NCI-H1417 treated with DMSO at 0.1 percent for 48 hours (cell line): ENCODE measurements around the gene P3H3.
"Not testable (repeated sequence)": the region's sequence is repeated elsewhere in the genome, so short reads cannot be mapped to it uniquely, and the experiment has no call there.

Experiments used
- DNase-seq: peaks from one replicate; lab custom pipeline; 2025; lab: John Stamatoyannopoulos, UW

Gene P3H3

DNA sequence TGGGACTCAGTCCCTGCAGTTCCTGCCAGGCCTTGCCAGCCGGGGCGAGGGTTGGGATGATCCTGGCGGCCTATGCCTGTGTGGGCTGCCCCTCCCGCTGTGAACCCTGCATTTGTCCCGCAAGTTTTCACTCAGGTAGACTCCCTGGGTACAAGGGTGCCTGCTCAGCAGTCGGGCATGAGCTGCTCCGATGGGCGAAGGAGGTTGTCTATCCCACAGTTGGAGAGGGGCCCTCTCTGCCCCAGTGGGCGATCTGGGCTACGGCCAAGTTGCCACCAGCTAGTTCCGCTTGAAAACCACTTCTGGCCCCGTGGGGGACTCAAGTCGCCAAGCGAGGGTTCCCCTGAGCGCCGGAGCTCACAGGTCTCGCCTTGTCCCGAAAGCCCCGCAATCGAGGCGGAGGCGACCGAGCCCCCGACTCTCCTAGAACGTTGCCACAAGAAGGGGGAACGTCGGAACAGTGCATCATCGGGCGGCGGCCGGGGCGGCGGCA lies 38.8 kb downstream of the P3H3 start:
- DNase-seq = no peak

DNA sequence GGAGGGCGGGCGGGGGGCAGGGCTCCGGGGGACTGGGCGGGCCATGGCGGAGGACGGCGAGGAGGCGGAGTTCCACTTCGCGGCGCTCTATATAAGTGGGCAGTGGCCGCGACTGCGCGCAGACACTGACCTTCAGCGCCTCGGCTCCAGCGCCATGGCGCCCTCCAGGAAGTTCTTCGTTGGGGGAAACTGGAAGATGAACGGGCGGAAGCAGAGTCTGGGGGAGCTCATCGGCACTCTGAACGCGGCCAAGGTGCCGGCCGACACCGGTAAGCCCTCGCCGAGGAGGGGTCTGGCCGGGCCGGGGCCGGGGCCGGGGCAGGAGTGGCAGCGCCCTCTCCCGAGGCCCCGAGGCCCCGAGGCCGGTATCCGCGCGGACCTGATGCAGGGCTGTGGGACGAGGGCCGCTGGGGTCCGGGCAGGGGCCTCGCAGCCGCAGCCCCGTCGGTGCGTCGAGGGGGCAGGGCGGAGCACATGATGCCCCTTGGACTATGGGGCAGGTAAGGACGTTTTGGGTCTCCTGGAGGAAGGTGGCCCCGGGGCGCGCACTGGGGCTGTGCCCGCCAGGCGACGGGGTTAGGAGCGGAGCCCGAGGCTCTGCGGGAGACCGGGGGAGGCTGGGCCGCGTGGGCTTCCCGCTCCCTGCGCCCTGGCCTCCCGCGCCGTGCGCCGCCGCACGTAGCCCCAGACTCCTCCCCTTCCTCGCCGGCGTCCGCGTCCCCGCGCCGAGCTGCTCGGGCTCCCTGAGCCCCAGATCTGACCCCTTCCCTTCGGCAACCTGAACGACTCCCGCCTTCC lies 39.4 kb downstream of the P3H3 start, which contains the start of gene TPI1:
TPI1 (plus strand) TSS at position 119 of the 798 bp plus-strand sequence; CDS start at position 155, 36 bp downstream.
- DNase-seq = peak; percentile 55

DNA sequence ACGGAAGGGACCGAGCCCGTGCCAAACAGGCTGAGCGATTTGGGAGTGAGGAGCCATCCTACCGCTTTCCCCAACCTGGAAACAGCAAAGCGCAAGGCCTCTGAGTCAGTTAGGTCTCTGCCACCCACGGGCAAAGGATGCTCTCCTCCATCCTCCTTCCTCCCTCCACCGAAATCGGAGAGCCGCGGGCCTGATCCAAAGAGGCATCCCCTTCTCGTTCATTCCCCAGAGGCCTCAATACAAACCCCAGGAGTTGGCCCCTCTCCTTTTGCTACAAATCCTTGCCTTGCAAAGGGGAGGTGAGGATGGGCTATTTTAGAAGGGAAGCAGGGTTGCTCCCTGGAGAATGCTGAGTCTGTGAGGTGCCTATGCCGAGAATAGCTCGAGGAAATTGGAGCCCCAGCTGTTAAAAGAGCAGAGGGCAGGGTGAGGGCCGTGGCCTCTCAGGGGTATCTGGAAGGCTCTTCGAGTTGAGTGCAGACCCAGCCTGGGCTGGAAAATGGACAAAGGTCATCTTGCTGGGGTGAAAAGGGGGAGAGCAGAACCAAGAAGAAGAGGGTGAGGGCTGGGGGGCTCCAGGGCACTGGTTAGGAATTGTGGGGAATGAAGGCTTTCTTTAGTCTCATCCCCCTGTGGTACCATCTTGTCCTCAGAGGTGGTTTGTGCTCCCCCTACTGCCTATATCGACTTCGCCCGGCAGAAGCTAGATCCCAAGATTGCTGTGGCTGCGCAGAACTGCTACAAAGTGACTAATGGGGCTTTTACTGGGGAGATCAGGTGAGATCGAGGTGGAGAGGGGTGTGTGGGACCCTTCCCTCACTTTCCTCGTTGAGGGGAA lies 40.2 kb downstream of the P3H3 start:
- DNase-seq = no peak

GRCh38 chr12:6869049-6870021 lies 41.1 kb downstream of the P3H3 start:
- DNase-seq = peak; percentile 8

DNA sequence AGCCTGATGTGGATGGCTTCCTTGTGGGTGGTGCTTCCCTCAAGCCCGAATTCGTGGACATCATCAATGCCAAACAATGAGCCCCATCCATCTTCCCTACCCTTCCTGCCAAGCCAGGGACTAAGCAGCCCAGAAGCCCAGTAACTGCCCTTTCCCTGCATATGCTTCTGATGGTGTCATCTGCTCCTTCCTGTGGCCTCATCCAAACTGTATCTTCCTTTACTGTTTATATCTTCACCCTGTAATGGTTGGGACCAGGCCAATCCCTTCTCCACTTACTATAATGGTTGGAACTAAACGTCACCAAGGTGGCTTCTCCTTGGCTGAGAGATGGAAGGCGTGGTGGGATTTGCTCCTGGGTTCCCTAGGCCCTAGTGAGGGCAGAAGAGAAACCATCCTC lies 42.1 kb downstream of the P3H3 start:
- not testable (repeated sequence) for DNase-seq

DNA sequence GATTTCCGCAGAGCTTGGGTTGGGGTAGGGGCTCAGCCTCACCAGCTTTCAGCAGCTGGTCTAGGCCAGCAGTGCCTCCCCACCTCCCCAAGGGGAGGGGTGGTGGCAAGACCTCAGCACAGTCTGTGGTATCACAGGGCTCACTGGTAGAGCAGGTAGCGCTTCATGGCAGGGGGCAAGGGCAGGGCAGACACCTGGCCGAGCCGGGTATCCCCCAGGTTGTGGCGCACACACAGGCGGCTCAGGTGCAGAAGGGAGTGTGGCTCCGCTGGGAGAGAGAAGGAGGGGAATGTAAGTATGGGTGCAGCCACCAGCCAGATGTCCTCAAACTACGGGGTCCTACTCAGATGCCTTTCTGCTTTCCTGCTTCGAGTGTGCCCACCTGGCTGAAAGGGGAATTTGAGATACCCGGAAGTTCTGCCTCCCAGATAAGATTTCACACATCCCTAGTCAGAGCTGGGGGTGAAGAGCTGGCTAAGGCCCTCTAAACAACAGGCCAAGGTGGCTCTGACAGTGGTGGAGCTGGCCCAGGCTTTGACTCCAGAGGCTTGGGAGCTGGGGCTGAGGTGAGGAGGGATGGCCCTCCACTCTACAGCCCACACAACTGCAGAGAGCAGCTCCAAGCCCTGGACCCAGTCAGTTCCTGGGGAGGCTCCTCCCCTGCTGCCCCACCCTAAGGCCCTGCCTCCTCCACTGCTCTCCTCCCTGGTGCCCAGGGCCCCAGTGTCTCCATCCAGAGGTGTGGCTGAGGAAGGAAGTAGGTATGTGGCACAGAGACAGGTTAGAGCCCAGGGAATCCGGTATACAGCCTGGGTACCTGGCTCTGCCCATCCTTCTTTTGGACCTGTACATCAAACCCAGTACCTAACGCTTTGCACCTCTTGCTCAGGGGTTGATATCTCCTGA lies 43.1 kb downstream of the P3H3 start:
- no peak for DNase-seq

DNA sequence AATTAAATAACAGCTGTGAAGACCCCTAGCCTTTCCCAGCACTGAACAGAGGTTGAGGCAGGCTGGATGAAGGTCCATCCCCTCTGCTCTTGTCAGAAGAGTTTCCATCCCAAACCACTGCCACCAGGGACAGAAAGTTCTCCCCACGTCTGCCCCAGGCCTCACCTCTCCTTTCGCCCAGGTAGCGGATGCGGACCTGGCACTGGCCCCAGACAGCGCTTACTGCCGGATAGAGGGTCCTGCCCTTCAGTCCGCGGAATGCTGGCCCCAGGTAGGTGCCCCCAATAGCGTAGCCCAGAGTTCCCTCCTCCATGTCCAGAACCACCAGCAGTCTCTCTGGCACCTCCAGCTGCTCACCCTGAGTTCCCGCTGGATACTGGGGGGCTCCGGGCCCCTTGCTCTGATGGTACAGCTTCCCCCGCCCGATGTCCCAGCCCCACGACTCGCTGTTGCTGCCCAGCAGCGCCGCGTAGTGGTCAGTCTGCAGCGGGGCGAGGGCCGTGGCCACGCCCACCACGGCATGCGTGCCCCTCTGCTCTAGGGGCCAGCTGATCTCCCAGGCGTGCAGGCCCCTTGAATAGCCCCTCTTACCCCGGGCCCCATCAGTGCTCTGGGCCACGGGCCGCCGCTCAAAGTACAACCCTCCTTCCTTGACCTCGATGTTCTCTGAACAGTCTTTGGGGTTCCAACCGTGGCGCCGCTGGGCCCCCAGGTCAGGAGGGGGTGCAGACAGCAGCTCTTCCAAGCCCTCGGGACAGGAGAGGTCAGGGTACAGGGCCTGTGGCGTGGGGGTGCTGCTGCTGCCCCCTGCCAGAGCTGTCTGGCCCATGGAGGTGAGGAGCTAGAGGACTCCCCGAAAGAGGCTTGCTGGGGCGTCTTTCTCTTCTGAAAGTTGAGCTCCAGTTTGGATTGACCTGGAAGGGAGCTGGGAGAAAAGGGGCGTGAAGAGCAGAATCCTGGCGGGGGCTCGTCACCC lies 44.2 kb downstream of the P3H3 start:
- no peak for DNase-seq

- peak; percentile 51 for DNase-seq
Measured at GRCh38 chr12:6873094-6874014, 45.1 kb downstream of the P3H3 start, which contains the start of gene SPSB2. Gene SPSB2 (minus strand): TSS chr12:6873303. CDS start chr12:6872901, 402 bp downstream.

- not testable (repeated sequence) for DNase-seq
Measured at GRCh38 chr12:6874015-6874368, 45.8 kb downstream of the P3H3 start.

- DNase-seq = not testable (repeated sequence)
Measured at GRCh38 chr12:6879824-6880223, 51.6 kb downstream of the P3H3 start.

DNA sequence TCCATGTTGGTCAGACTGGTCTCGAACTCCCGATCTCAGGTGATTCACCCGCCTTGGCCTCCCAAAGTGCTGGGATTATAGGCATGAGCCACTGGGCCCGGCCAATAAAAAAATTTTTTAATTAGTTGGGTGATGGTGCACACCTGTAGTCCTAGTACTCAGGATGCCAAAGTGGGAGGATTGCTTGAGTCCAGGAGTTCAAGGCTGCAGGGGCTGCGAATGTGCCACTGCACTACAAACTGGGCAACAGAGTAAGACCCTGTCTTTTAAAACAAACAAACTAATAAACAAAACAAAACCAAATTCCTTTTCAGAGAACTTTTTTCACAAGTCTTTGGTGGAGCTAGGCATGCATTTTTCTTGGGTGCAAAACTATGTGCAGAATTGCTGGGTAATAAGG lies 55.0 kb downstream of the P3H3 start:
- DNase-seq = no peak

DNA sequence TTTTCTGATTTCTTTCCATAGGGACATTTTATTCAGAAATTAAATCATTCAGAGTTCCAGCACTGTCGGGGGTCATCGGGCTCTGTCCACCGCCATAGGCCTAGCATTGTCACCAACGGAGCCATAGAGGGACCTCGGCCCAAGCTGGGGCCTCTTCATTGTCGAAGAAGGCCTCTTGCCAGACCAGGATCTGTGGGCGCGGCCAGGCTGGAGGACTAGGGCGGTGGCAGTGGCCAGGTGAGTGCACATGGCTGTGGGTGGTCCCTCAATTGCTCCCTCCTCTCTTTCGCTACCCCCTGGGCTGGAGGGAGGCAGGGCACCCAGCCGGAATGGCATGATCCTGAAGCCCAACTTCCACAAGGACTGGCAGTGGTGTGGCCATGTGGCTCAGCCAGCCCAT lies 55.5 kb downstream of the P3H3 start:
- DNase-seq = no peak

DNA sequence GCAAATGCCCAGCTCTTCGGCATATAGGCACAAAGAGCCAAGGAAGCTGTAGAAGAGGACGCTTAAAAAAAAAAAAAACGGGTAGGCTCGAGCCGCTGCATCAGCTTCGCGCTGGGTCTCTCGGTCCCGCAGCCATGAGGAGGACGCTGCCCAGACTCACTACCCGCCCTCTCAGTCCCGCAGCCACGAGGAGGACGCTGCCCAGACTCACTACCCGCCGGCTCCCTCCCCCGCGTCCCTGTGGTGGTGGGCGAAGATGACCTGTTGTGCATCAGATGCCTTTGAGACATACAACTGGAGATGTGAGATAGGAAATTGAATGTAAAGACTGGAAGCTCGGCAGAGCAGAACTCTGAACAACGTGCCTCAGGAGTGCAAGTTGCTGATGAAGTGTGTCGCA lies 56.3 kb downstream of the P3H3 start:
- DNase-seq = no peak

DNA sequence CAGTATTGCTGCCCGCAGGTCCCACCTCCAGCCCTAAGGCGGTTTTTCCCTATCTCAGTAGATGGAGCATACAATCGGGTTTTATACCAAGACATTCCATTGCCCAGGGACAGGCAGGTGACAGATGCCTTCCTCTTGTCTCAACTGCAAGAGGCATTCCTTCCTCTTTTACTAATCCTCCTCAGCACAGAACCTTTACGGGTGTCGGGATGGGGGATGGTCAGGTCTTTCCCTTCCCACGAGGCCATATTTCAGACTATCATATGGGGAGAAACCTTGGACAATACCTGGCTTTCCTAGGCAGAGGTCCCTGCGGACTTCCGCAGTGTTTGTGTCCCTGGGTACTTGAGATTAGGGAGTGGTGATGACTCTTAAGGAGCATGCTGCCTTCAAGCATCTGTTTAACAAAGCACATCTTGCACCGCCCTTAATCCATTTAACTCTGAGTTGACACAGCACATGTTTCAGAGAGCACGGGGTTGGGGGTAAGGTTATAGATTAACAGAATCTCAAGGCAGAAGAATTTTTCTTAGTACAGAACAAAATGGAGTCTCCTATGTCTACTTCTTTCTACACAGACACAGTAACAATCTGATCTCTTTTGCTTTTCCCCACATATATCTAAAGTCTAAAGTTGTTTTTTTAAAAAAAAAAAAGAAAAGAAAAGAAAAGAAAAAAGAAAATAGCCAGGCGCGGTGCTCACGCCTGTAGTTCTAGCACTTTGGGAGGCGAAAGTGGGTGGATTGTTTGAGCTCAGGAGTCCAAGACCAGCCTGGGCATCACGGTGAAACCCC lies 58.2 kb downstream of the P3H3 start:
- DNase-seq = not testable (repeated sequence)

DNA sequence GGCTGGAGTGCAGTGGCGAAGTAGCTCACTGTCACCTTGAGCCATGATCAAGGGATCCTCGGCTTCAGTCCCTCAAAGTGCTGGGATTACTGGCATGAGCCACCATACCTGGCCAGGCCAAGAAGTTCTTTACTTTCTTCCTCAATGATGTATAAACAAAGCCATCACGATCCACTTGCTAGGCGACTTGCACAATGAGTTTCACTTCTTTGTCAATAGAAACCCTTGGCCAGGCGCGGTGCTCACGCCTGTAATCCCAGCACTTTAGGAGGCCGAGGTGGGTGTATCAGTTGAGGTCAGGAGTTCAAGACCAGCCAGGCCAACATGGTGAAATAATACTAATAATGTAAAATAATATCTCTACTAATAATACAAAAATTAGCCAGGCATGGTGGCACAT lies 59.3 kb downstream of the P3H3 start:
- DNase-seq = no peak

- no peak for DNase-seq
Measured at GRCh38 chr12:6888360-6888759, 60.2 kb downstream of the P3H3 start.

DNA sequence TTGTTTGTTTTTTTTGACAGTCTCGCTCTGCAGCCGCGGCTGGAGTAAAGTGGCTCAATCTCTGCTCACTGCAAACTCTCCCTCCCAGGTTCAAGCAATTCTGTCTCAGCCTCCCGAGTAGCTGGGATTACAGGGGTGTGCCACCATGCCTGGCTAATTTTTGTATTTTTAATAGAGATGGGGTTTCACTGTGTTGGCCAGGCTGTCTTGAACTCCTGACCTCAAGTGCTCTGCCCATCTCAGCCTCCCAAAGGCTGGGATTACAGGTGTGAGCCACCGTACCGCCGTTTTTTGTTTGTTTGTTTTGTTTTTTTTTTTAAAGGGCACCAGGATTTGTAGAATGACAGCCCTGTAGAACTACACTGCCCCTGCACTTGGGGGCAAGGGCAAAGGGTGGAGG lies 60.6 kb downstream of the P3H3 start:
- not testable (repeated sequence) for DNase-seq
